ENCODE data around the gene SRMS.

The SRMS gene

GRCh38 chr20:63565699-63566335 is 18.3 kb upstream of the SRMS start:
- no peak overlapping the region for H3K9ac ChIP-seq (ENCODE audit: low read depth in 1 of 2, low read length in 2 of 2)
- H3K27me3 ChIP-seq (ENCODE audit: control insufficient read depth in 2 of 2, insufficient read depth in 2 of 2, low read length in 2 of 2) = no peaks in the 10 kb centered on the region
- peaks cover 0 to 5% of the 10 kb centered on the region in 2 donors for H3K4me1 ChIP-seq (ENCODE audit: control insufficient read depth in 2 of 2, insufficient read depth in 2 of 2, low read length in 2 of 2)
- H3K27ac ChIP-seq (ENCODE audit: low read depth in 2 of 2, low read length in 2 of 2) = no peak overlapping the region
- no peaks in the 10 kb centered on the region for H3K9me3 ChIP-seq (ENCODE audit: control insufficient read depth in 2 of 2, low read length in 2 of 2)
- peaks cover 23 to 27% of the 10 kb centered on the region in 2 donors for H3K36me3 ChIP-seq (ENCODE audit: control insufficient read depth in 2 of 2, insufficient read depth in 2 of 2, low read length in 2 of 2)
- H3K4me3 ChIP-seq (ENCODE audit: low read length in 2 of 2) = no peak overlapping the region

- H3K9ac ChIP-seq (ENCODE audit: low read depth in 1 of 2, low read length in 2 of 2) = no peak overlapping the region
- H3K4me3 ChIP-seq (ENCODE audit: low read length in 2 of 2) = no peak overlapping the region
- peaks cover 30 to 33% of the 10 kb centered on the region in 2 donors for H3K36me3 ChIP-seq (ENCODE audit: control insufficient read depth in 2 of 2, insufficient read depth in 2 of 2, low read length in 2 of 2)
- H3K27me3 ChIP-seq (ENCODE audit: control insufficient read depth in 2 of 2, insufficient read depth in 2 of 2, low read length in 2 of 2) = no peaks in the 10 kb centered on the region
- no peak overlapping the region for H3K27ac ChIP-seq (ENCODE audit: low read depth in 2 of 2, low read length in 2 of 2)
- no peaks in the 10 kb centered on the region for H3K9me3 ChIP-seq (ENCODE audit: control insufficient read depth in 2 of 2, low read length in 2 of 2)
- H3K4me1 ChIP-seq (ENCODE audit: control insufficient read depth in 2 of 2, insufficient read depth in 2 of 2, low read length in 2 of 2) = peaks cover 0 to 5% of the 10 kb centered on the region in 2 donors
These were observed 17.6 kb upstream of the SRMS start for GRCh38 chr20:63565021-63565698.

GRCh38 chr20:63564036-63564810 is 16.7 kb upstream of the SRMS start:
- no peak overlapping the region for H3K27ac ChIP-seq (ENCODE audit: low read depth in 2 of 2, low read length in 2 of 2)
- H3K9ac ChIP-seq (ENCODE audit: low read depth in 1 of 2, low read length in 2 of 2) = no peak overlapping the region
- peaks cover 0 to 5% of the 10 kb centered on the region in 2 donors for H3K4me1 ChIP-seq (ENCODE audit: control insufficient read depth in 2 of 2, insufficient read depth in 2 of 2, low read length in 2 of 2)
- H3K9me3 ChIP-seq (ENCODE audit: control insufficient read depth in 2 of 2, low read length in 2 of 2) = no peaks in the 10 kb centered on the region
- H3K27me3 ChIP-seq (ENCODE audit: control insufficient read depth in 2 of 2, insufficient read depth in 2 of 2, low read length in 2 of 2) = no peaks in the 10 kb centered on the region
- peaks cover 30 to 35% of the 10 kb centered on the region in 2 donors for H3K36me3 ChIP-seq (ENCODE audit: control insufficient read depth in 2 of 2, insufficient read depth in 2 of 2, low read length in 2 of 2)
- H3K4me3 ChIP-seq (ENCODE audit: low read length in 2 of 2) = no peak overlapping the region

GRCh38 chr20:63563225-63563935 is 15.8 kb upstream of the SRMS start:
- H3K4me1 ChIP-seq (ENCODE audit: control insufficient read depth in 2 of 2, insufficient read depth in 2 of 2, low read length in 2 of 2) = peaks cover 0 to 4% of the 10 kb centered on the region in 2 donors
- no peak overlapping the region for H3K9ac ChIP-seq (ENCODE audit: low read depth in 1 of 2, low read length in 2 of 2)
- H3K9me3 ChIP-seq (ENCODE audit: control insufficient read depth in 2 of 2, low read length in 2 of 2) = no peaks in the 10 kb centered on the region
- no peak overlapping the region for H3K4me3 ChIP-seq (ENCODE audit: low read length in 2 of 2)
- no peaks in the 10 kb centered on the region for H3K27me3 ChIP-seq (ENCODE audit: control insufficient read depth in 2 of 2, insufficient read depth in 2 of 2, low read length in 2 of 2)
- H3K36me3 ChIP-seq (ENCODE audit: control insufficient read depth in 2 of 2, insufficient read depth in 2 of 2, low read length in 2 of 2) = peaks cover 30 to 35% of the 10 kb centered on the region in 2 donors
- H3K27ac ChIP-seq (ENCODE audit: low read depth in 2 of 2, low read length in 2 of 2) = no peak overlapping the region

GRCh38 chr20:63562461-63563224 is 15.1 kb upstream of the SRMS start:
- H3K27ac ChIP-seq (ENCODE audit: low read depth in 2 of 2, low read length in 2 of 2) = no peak overlapping the region
- no peaks in the 10 kb centered on the region for H3K9me3 ChIP-seq (ENCODE audit: control insufficient read depth in 2 of 2, low read length in 2 of 2)
- H3K27me3 ChIP-seq (ENCODE audit: control insufficient read depth in 2 of 2, insufficient read depth in 2 of 2, low read length in 2 of 2) = no peaks in the 10 kb centered on the region
- peaks cover 0 to 2% of the 10 kb centered on the region in 2 donors for H3K4me1 ChIP-seq (ENCODE audit: control insufficient read depth in 2 of 2, insufficient read depth in 2 of 2, low read length in 2 of 2)
- peaks cover 30 to 35% of the 10 kb centered on the region in 2 donors for H3K36me3 ChIP-seq (ENCODE audit: control insufficient read depth in 2 of 2, insufficient read depth in 2 of 2, low read length in 2 of 2)
- H3K4me3 ChIP-seq (ENCODE audit: low read length in 2 of 2) = no peak overlapping the region
- no peak overlapping the region for H3K9ac ChIP-seq (ENCODE audit: low read depth in 1 of 2, low read length in 2 of 2)

- Histone ChIP-seq H3K27ac (ENCODE audit: low read depth in 2 of 2, low read length in 2 of 2) (no peak overlapping the region), H3K36me3 (ENCODE audit: control insufficient read depth in 2 of 2, insufficient read depth in 2 of 2, low read length in 2 of 2) (peaks cover 30 to 35% of the 10 kb centered on the region in 2 donors), H3K4me1 (ENCODE audit: control insufficient read depth in 2 of 2, insufficient read depth in 2 of 2, low read length in 2 of 2) (peaks cover 0 to 2% of the 10 kb centered on the region in 2 donors), H3K4me3 (ENCODE audit: low read length in 2 of 2) (no peak overlapping the region), H3K9me3 (ENCODE audit: control insufficient read depth in 2 of 2, low read length in 2 of 2) (no peaks in the 10 kb centered on the region), H3K9ac (ENCODE audit: low read depth in 1 of 2, low read length in 2 of 2) (no peak overlapping the region), H3K27me3 (ENCODE audit: control insufficient read depth in 2 of 2, insufficient read depth in 2 of 2, low read length in 2 of 2) (no peaks in the 10 kb centered on the region)
These were observed 14.3 kb upstream of the SRMS start for GRCh38 chr20:63561624-63562396.

- H3K9me3 ChIP-seq (ENCODE audit: control insufficient read depth in 2 of 2, low read length in 2 of 2) = no peaks in the 10 kb centered on the region
- no peaks in the 10 kb centered on the region for H3K27me3 ChIP-seq (ENCODE audit: control insufficient read depth in 2 of 2, insufficient read depth in 2 of 2, low read length in 2 of 2)
- no peak overlapping the region for H3K4me3 ChIP-seq (ENCODE audit: low read length in 2 of 2)
- H3K9ac ChIP-seq (ENCODE audit: low read depth in 1 of 2, low read length in 2 of 2) = no peak overlapping the region
- H3K27ac ChIP-seq (ENCODE audit: low read depth in 2 of 2, low read length in 2 of 2) = no peak overlapping the region
- peaks cover 29 to 35% of the 10 kb centered on the region in 2 donors for H3K36me3 ChIP-seq (ENCODE audit: control insufficient read depth in 2 of 2, insufficient read depth in 2 of 2, low read length in 2 of 2)
- peaks cover 0 to 2% of the 10 kb centered on the region in 2 donors for H3K4me1 ChIP-seq (ENCODE audit: control insufficient read depth in 2 of 2, insufficient read depth in 2 of 2, low read length in 2 of 2)
These were observed 13.5 kb upstream of the SRMS start for GRCh38 chr20:63560856-63561609.

- peaks cover 0 to 2% of the 10 kb centered on the region in 2 donors for H3K4me1 ChIP-seq (ENCODE audit: control insufficient read depth in 2 of 2, insufficient read depth in 2 of 2, low read length in 2 of 2)
- no peak overlapping the region for H3K4me3 ChIP-seq (ENCODE audit: low read length in 2 of 2)
- peaks cover 23 to 35% of the 10 kb centered on the region in 2 donors for H3K36me3 ChIP-seq (ENCODE audit: control insufficient read depth in 2 of 2, insufficient read depth in 2 of 2, low read length in 2 of 2)
- no peaks in the 10 kb centered on the region for H3K27me3 ChIP-seq (ENCODE audit: control insufficient read depth in 2 of 2, insufficient read depth in 2 of 2, low read length in 2 of 2)
- no peak overlapping the region for H3K9ac ChIP-seq (ENCODE audit: low read depth in 1 of 2, low read length in 2 of 2)
- no peak overlapping the region for H3K27ac ChIP-seq (ENCODE audit: low read depth in 2 of 2, low read length in 2 of 2)
- no peaks in the 10 kb centered on the region for H3K9me3 ChIP-seq (ENCODE audit: control insufficient read depth in 2 of 2, low read length in 2 of 2)
These were observed 12.8 kb upstream of the SRMS start for GRCh38 chr20:63560333-63560805.
